HEK293 (cell line): ENCODE data around the gene LRCH1.

Experiments used
- CTCF ChIA-PET: fragments of 350-600 bp; formaldehyde crosslinking; extraction: SDS; loops from one replicate; lab custom pipeline; 2021; ENCODE audit warnings: antibody characterized with exemption; lab: Yijun Ruan, JAX
- POLR2A ChIA-PET: fragments of 300-600 bp; formaldehyde crosslinking; extraction: SDS; loops from one replicate; lab custom pipeline; 2020; ENCODE audit warnings: antibody characterized with exemption, inconsistent platforms; lab: Yijun Ruan, JAX
- H3K27ac ChIP-seq: fragments of 200-500 bp; sonication (Bioruptor generic); 2 replicates; pipeline ENCODE4 v1.5.1; 2014; ENCODE audit warnings: low read depth, low read length, control low read depth, inconsistent platforms; ENCODE audit errors: extremely low read depth
- H3K36me3 ChIP-seq, 2 experiments: fragments of 200-500 bp in 1 of 2; sonication (Bioruptor generic) in 1 of 2; 1 replicate in 1 of 2; 2 replicates in 1 of 2; pipeline ENCODE4 v1.5.1; 2014 to 2017; ENCODE audit warnings: inconsistent platforms in 2 of 2, low read length in 2 of 2; ENCODE audit not compliant: control insufficient read depth in 2 of 2, insufficient read depth in 1 of 2
- H3K4me1 ChIP-seq: fragments of 200-500 bp; sonication (Bioruptor generic); 2 replicates; pipeline ENCODE4 v1.5.1; 2014; ENCODE audit warnings: mild to moderate bottlenecking, low read length, inconsistent platforms; ENCODE audit not compliant: control insufficient read depth, insufficient read depth
- H3K4me3 ChIP-seq: 2 replicates; pipeline ENCODE4 v1.5.1; 2011; ENCODE audit warnings: low read depth, mild to moderate bottlenecking, control low read depth, low read length, moderate library complexity
- H3K9me3 ChIP-seq: fragments of 200-500 bp; sonication (Bioruptor generic); 2 replicates; pipeline ENCODE4 v1.5.1; 2014; ENCODE audit warnings: low read depth, low read length, inconsistent platforms; ENCODE audit not compliant: control insufficient read depth, insufficient read depth
- HIC1 ChIP-seq: fragments of 450-650 bp; formaldehyde crosslinking; IDR thresholded peaks from 2 replicates; pipeline ENCODE4 v1.5.1; 2016; ENCODE audit warnings: missing biosample characterization, missing genetic modification characterization
- KLF1 ChIP-seq: fragments of 450-650 bp; formaldehyde crosslinking; IDR thresholded peaks from 2 replicates; pipeline ENCODE4 v1.5.1; 2016; ENCODE audit warnings: missing biosample characterization, missing genetic modification characterization
- KLF7 ChIP-seq: fragments of 450-650 bp; formaldehyde crosslinking; IDR thresholded peaks from 2 replicates; pipeline ENCODE4 v1.5.1; 2016; ENCODE audit warnings: missing biosample characterization, missing genetic modification characterization, borderline replicate concordance
- KLF8 ChIP-seq: fragments of 450-650 bp; formaldehyde crosslinking; IDR thresholded peaks from 2 replicates; pipeline ENCODE4 v1.5.1; 2016; ENCODE audit warnings: missing biosample characterization, missing genetic modification characterization
- OSR2 ChIP-seq: fragments of 450-650 bp; formaldehyde crosslinking; IDR thresholded peaks from 2 replicates; pipeline ENCODE4 v1.5.1; 2016; ENCODE audit warnings: missing biosample characterization, missing genetic modification characterization
- SP3 ChIP-seq: fragments of 450-650 bp; formaldehyde crosslinking; IDR thresholded peaks from 2 replicates; pipeline ENCODE4 v1.5.1; 2016; ENCODE audit warnings: missing biosample characterization, missing genetic modification characterization
- ZBTB17 ChIP-seq: fragments of 450-650 bp; formaldehyde crosslinking; IDR thresholded peaks from 2 replicates; pipeline ENCODE4 v1.5.1; 2016; ENCODE audit warnings: missing biosample characterization, missing genetic modification characterization
- ZFHX2 ChIP-seq: fragments of 450-650 bp; formaldehyde crosslinking; conservative IDR thresholded peaks from 2 replicates; pipeline ENCODE4 v1.5.1; 2016; ENCODE audit warnings: missing biosample characterization, missing genetic modification characterization
- ZNF114 ChIP-seq: fragments of 450-650 bp; formaldehyde crosslinking; IDR thresholded peaks from 2 replicates; pipeline ENCODE4 v1.5.0; 2017; ENCODE audit warnings: missing biosample characterization, missing genetic modification characterization
- ZNF140 ChIP-seq: fragments of 450-650 bp; formaldehyde crosslinking; IDR thresholded peaks from 2 replicates; pipeline ENCODE4 v1.5.1; 2016; ENCODE audit warnings: missing biosample characterization, missing genetic modification characterization
- ZNF148 ChIP-seq: fragments of 450-650 bp; formaldehyde crosslinking; IDR thresholded peaks from 2 replicates; pipeline ENCODE4 v1.5.0; 2017; ENCODE audit warnings: missing biosample characterization, missing genetic modification characterization, borderline replicate concordance
- ZNF416 ChIP-seq: fragments of 450-650 bp; formaldehyde crosslinking; IDR thresholded peaks from 2 replicates; pipeline ENCODE4 v1.5.1; 2016; ENCODE audit warnings: missing biosample characterization, missing genetic modification characterization
- ZNF623 ChIP-seq: fragments of 450-650 bp; formaldehyde crosslinking; IDR thresholded peaks from 2 replicates; pipeline ENCODE4 v1.5.1; 2016; ENCODE audit warnings: missing biosample characterization, missing genetic modification characterization
- ZNF654 ChIP-seq: fragments of 450-650 bp; formaldehyde crosslinking; IDR thresholded peaks from 2 replicates; pipeline ENCODE4 v1.5.1; 2016; ENCODE audit warnings: low read depth, missing biosample characterization, missing genetic modification characterization
- ZSCAN30 ChIP-seq: fragments of 450-650 bp; IDR thresholded peaks from 2 replicates; pipeline ENCODE4 v1.5.1; 2018; ENCODE audit warnings: missing biosample characterization, mild to moderate bottlenecking, missing genetic modification characterization, moderate library complexity
- ZXDB ChIP-seq: fragments of 450-650 bp; formaldehyde crosslinking; IDR thresholded peaks from 2 replicates; pipeline ENCODE4 v1.5.1; 2016; ENCODE audit warnings: missing biosample characterization, missing genetic modification characterization

Gene LRCH1

GRCh38 chr13:46598820-46599180, 45.8 kb downstream of the LRCH1 start:
- no peak for TF ChIP-seq ZNF114
- TF ChIP-seq ZNF148, result no peak
- no peak for TF ChIP-seq ZFHX2 (tag by site-specific recombination)
- no peak for TF ChIP-seq KLF8 (tag by site-specific recombination)
- no peak for TF ChIP-seq ZNF416
- TF ChIP-seq HIC1 (tag by site-specific recombination), result no peak
- TF ChIP-seq ZSCAN30, result no peak
- Histone ChIP-seq H3K27ac (no peak overlapping the region), H3K36me3 (no peaks in the 10 kb centered on the region), H3K4me3 (no peak overlapping the region), H3K9me3 (no peaks in the 10 kb centered on the region), H3K4me1 (peaks cover 12% of the 10 kb centered on the region)
- ChIA-PET POLR2A (no interaction called here), CTCF (no interaction called here)

GRCh38 chr13:46600943-46601311, 48.0 kb downstream of the LRCH1 start:
- no peaks in the 10 kb centered on the region for H3K36me3 ChIP-seq
- no peaks in the 10 kb centered on the region for H3K9me3 ChIP-seq
- H3K27ac ChIP-seq, result no peak overlapping the region
- no peak overlapping the region for H3K4me3 ChIP-seq
- TF ChIP-seq ZBTB17, result peak; percentile 58; the same call in 1 of the 2 replicates
- no peak for TF ChIP-seq ZXDB (tag by site-specific recombination)
- TF ChIP-seq ZNF140, result no peak
- ChIA-PET POLR2A (no interaction called here), CTCF (no interaction called here)
- peaks cover 9% of the 10 kb centered on the region for H3K4me1 ChIP-seq

GRCh38 chr13:46602531-46602930, 49.6 kb downstream of the LRCH1 start:
- ChIA-PET CTCF (interaction anchor here (0.5 to 2.4 kb wide), 6 partner anchors 9 to 119 kb away, joined by 3 to 12 read pairs (median 4); no protein-coding TSS in a partner anchor), POLR2A (no interaction called here)
- Histone ChIP-seq H3K36me3 (no peaks in the 10 kb centered on the region), H3K4me1 (peaks cover 8% of the 10 kb centered on the region), H3K9me3 (no peaks in the 10 kb centered on the region), H3K4me3 (no peak overlapping the region), H3K27ac (no peak overlapping the region)
- TF ChIP-seq OSR2 (0 out of 2 replicates have a peak, but pooled peaks have one; percentile 15), ZNF623 (tag by site-specific recombination) (no peak)

GRCh38 chr13:46603165-46603603, 50.2 kb downstream of the LRCH1 start:
- Histone ChIP-seq H3K36me3 (no peaks in the 10 kb centered on the region), H3K27ac (no peak overlapping the region), H3K9me3 (no peaks in the 10 kb centered on the region), H3K4me1 (peaks cover 8% of the 10 kb centered on the region), H3K4me3 (no peak overlapping the region)
- TF ChIP-seq KLF7 (tag by site-specific recombination) (no peak), ZNF654 (0 out of 2 replicates have a peak, but pooled peaks have one; percentile 6), SP3 (tag by site-specific recombination) (no peak), KLF1 (peak; percentile 55; the same call in 1 of the 2 replicates)
- ChIA-PET POLR2A (no interaction called here), CTCF (interaction anchor here (0.7 to 2.4 kb wide), 7 partner anchors 9 to 117 kb away, joined by 3 to 12 read pairs (median 4); no protein-coding TSS in a partner anchor)
